Liver (tissue), 9 donors: Measurements from ENCODE around the gene PHF12. TPM values are rescaled to one million over a fixed set of nuclear protein-coding genes. Genes with fewer than 3 reads are reported as not detected.

ENCODE experiments used
- DNase-seq: peaks from one replicate; pipeline ENCODE4 v3.0.0-alpha.2; 2017; ENCODE audit warnings: low spot score
- H3K27ac ChIP-seq, 2 donors: one replicate each; pipeline ENCODE4 v1.7.0; 2013; ENCODE audit warnings: inconsistent platforms in 2 of 2, low read length in 2 of 2, control low read depth in 1 of 2, low read depth in 1 of 2, mild to moderate bottlenecking in 1 of 2
- H3K27me3 ChIP-seq, 4 donors: one replicate each; pipeline versions ENCODE4 v1.6.1 to v1.7.0; 2013; ENCODE audit warnings: low read length in 3 of 4, inconsistent platforms in 1 of 4, mild to moderate bottlenecking in 1 of 4, moderate library complexity in 1 of 4; ENCODE audit not compliant: control insufficient read depth in 4 of 4, insufficient read depth in 4 of 4
- H3K36me3 ChIP-seq, 4 donors: one replicate each; pipeline versions ENCODE4 v1.6.1 to v1.7.0; 2013; ENCODE audit warnings: low read length in 3 of 4, mild to moderate bottlenecking in 3 of 4, low read depth in 1 of 4, moderate library complexity in 1 of 4; ENCODE audit not compliant: control insufficient read depth in 4 of 4, insufficient read depth in 3 of 4
- H3K4me1 ChIP-seq, 4 donors: one replicate each; pipeline versions ENCODE4 v1.6.1 to v1.7.0; 2013; ENCODE audit warnings: low read length in 3 of 4, mild to moderate bottlenecking in 3 of 4, moderate library complexity in 1 of 4; ENCODE audit not compliant: control insufficient read depth in 4 of 4, insufficient read depth in 4 of 4
- H3K4me3 ChIP-seq, 3 donors: one replicate each; pipeline versions ENCODE4 v1.6.1 to v1.7.0; 2013; ENCODE audit warnings: low read length in 3 of 3, control low read depth in 1 of 3, low read depth in 1 of 3, mild to moderate bottlenecking in 1 of 3
- H3K9ac ChIP-seq, 2 donors: one replicate each; pipeline ENCODE4 v1.7.0; 2013; ENCODE audit warnings: low read length in 2 of 2, mild to moderate bottlenecking in 2 of 2, moderate library complexity in 2 of 2, control low read depth in 1 of 2, low read depth in 1 of 2
- H3K9me3 ChIP-seq, 4 donors: one replicate each; pipeline versions ENCODE4 v1.6.1 to v1.7.0; 2013; ENCODE audit warnings: low read length in 3 of 4; ENCODE audit not compliant: control insufficient read depth in 4 of 4
- EGR1 ChIP-seq, 2 donors: IDR thresholded peaks; 2 replicates each; pipeline ENCODE4 v1.6.1; 2016 to 2018; ENCODE audit warnings: antibody characterized with exemption in 2 of 2, low read depth in 2 of 2
- FOXA2 ChIP-seq: IDR thresholded peaks from 2 replicates; pipeline ENCODE4 v1.6.1; 2016; ENCODE audit warnings: antibody characterized with exemption
- GABPA ChIP-seq, 2 donors: IDR thresholded peaks in 1 of 2; conservative IDR thresholded peaks in 1 of 2; 2 replicates each; pipeline ENCODE4 v1.6.1; 2016; ENCODE audit warnings: antibody characterized with exemption in 2 of 2, mild to moderate bottlenecking in 1 of 2, moderate library complexity in 1 of 2
- HNF4A ChIP-seq, 2 donors: conservative IDR thresholded peaks; 2 replicates each; pipeline ENCODE4 v1.6.1; 2016; ENCODE audit warnings: antibody characterized with exemption in 2 of 2, mild to moderate bottlenecking in 2 of 2
- HNF4G ChIP-seq: IDR thresholded peaks from 2 replicates; pipeline ENCODE4 v1.6.1; 2016; ENCODE audit warnings: antibody characterized with exemption
- JUND ChIP-seq, 2 donors: IDR thresholded peaks; 2 replicates each; pipeline ENCODE4 v1.6.1; 2016; ENCODE audit warnings: antibody characterized with exemption in 2 of 2
- NR2F2 ChIP-seq: IDR thresholded peaks from 2 replicates; pipeline ENCODE4 v1.6.1; 2016; ENCODE audit warnings: antibody characterized with exemption
- RAD21 ChIP-seq, 2 donors: IDR thresholded peaks; 2 replicates each; pipeline ENCODE4 v1.6.1; 2016; ENCODE audit warnings: antibody characterized with exemption in 2 of 2, mild to moderate bottlenecking in 2 of 2
- RXRA ChIP-seq, 2 donors: IDR thresholded peaks; 2 replicates each; pipeline ENCODE4 v1.6.1; 2017 to 2018; ENCODE audit warnings: antibody characterized with exemption in 2 of 2, mild to moderate bottlenecking in 1 of 2
- SP1 ChIP-seq: IDR thresholded peaks from 2 replicates; pipeline ENCODE4 v1.6.1; 2018; ENCODE audit warnings: antibody characterized with exemption, mild to moderate bottlenecking
- TAF1 ChIP-seq: conservative IDR thresholded peaks from 2 replicates; pipeline ENCODE4 v1.6.1; 2016; ENCODE audit warnings: antibody characterized with exemption, mild to moderate bottlenecking
- YY1 ChIP-seq: IDR thresholded peaks from 2 replicates; pipeline ENCODE4 v1.6.1; 2016; ENCODE audit warnings: antibody characterized with exemption, mild to moderate bottlenecking
- WGBS: extraction: QIAGEN DNeasy Blood & Tissue Kit; methylation state at CpG from one replicate; pipeline ENCODE4 v1.1.7; 2013; 5-methylcytosine and 5-hydroxymethylcytosine counted together
- polyA plus RNA-seq, 2 donors: library from polyadenylated mRNA; stranded (reverse) in 1 of 2; unstranded in 1 of 2; fragments of 200-250 nt in 1 of 2; fragments of >200 nt in 1 of 2; fragmentation: Nextera tagmentation in 1 of 2; extraction: Ambion mirVana in 1 of 2; gene quantifications; one replicate each; pipeline versions ENCODE4 v1.2.1 to v1.2.3, GENCODE V29; 2013 to 2015
- total RNA-seq, 2 donors: library from RNA; depleted of rRNA; stranded (reverse); fragments of >200 nt; gene quantifications; one replicate each; pipeline ENCODE4 v1.2.3, GENCODE V29; 2014
- TF ChIP-seq, protein P1 (sequence below): IDR thresholded peaks from 2 replicates; pipeline ENCODE4 v1.6.1; 2016; ENCODE audit warnings: antibody characterized with exemption, mild to moderate bottlenecking
- TF ChIP-seq, protein P2 (sequence below): IDR thresholded peaks from 2 replicates; pipeline ENCODE4 v1.6.1; 2016; ENCODE audit warnings: antibody characterized with exemption
- TF ChIP-seq, protein P3 (sequence below): IDR thresholded peaks from 2 replicates; pipeline ENCODE4 v1.6.1; 2016; ENCODE audit warnings: antibody characterized with exemption
- TF ChIP-seq, protein P4 (sequence below): IDR thresholded peaks from 2 replicates; pipeline ENCODE4 v1.6.1; 2016; ENCODE audit warnings: antibody characterized with exemption
- donor health status: healthy.
- donor health status: healthy.
- donor health status: healthy.
- donor health status: healthy.
- donor health status: healthy.

Gene PHF12
- total and polyA plus RNA-seq, 4 donors: 4.3 to 21.3 (median 11.7) TPM

- H3K27ac ChIP-seq: no peak overlapping the region
- peaks cover 2 to 11% (median 8%) of the 10 kb centered on the region in 4 donors for H3K4me1 ChIP-seq
- TF ChIP-seq, protein P1, sequence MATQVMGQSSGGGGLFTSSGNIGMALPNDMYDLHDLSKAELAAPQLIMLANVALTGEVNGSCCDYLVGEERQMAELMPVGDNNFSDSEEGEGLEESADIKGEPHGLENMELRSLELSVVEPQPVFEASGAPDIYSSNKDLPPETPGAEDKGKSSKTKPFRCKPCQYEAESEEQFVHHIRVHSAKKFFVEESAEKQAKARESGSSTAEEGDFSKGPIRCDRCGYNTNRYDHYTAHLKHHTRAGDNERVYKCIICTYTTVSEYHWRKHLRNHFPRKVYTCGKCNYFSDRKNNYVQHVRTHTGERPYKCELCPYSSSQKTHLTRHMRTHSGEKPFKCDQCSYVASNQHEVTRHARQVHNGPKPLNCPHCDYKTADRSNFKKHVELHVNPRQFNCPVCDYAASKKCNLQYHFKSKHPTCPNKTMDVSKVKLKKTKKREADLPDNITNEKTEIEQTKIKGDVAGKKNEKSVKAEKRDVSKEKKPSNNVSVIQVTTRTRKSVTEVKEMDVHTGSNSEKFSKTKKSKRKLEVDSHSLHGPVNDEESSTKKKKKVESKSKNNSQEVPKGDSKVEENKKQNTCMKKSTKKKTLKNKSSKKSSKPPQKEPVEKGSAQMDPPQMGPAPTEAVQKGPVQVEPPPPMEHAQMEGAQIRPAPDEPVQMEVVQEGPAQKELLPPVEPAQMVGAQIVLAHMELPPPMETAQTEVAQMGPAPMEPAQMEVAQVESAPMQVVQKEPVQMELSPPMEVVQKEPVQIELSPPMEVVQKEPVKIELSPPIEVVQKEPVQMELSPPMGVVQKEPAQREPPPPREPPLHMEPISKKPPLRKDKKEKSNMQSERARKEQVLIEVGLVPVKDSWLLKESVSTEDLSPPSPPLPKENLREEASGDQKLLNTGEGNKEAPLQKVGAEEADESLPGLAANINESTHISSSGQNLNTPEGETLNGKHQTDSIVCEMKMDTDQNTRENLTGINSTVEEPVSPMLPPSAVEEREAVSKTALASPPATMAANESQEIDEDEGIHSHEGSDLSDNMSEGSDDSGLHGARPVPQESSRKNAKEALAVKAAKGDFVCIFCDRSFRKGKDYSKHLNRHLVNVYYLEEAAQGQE: no peak
- TF ChIP-seq JUND (IDR thresholded peaks at IDR 0.05): no peak
- TF ChIP-seq FOXA2: no peak
- TF ChIP-seq GABPA (IDR thresholded peaks at IDR 0.05 in 1 of 2, conservative IDR thresholded peaks at IDR 0.05 in 1 of 2): no peak
- TF ChIP-seq YY1: no peak
- no peak for TF ChIP-seq HNF4A (conservative IDR thresholded peaks at IDR 0.05)
- no peak for TF ChIP-seq NR2F2
- no peak for TF ChIP-seq RXRA (IDR thresholded peaks at IDR 0.05)
- TF ChIP-seq, protein P2, sequence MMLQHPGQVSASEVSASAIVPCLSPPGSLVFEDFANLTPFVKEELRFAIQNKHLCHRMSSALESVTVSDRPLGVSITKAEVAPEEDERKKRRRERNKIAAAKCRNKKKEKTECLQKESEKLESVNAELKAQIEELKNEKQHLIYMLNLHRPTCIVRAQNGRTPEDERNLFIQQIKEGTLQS: no peak
- TF ChIP-seq, protein P3, sequence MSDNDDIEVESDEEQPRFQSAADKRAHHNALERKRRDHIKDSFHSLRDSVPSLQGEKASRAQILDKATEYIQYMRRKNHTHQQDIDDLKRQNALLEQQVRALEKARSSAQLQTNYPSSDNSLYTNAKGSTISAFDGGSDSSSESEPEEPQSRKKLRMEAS: no peak
- TF ChIP-seq SP1: no peak
- TF ChIP-seq TAF1: no peak
- no peaks in the 10 kb centered on the region for H3K27me3 ChIP-seq
- no peaks in the 10 kb centered on the region for H3K9me3 ChIP-seq
- no peak overlapping the region for H3K4me3 ChIP-seq
- no peak for DNase-seq
- no peak overlapping the region for H3K9ac ChIP-seq
- H3K36me3 ChIP-seq: no peaks in the 10 kb centered on the region
- 92% methylated on average over 15 of the region's 15 CpGs for WGBS
Observed at GRCh38 chr17:28986714-28987655, 35.7 kb upstream of the PHF12 start.

- Histone ChIP-seq H3K9me3 (no peaks in the 10 kb centered on the region), H3K36me3 (no peaks in the 10 kb centered on the region), H3K27me3 (no peaks in the 10 kb centered on the region), H3K4me3 (no peak overlapping the region), H3K9ac (no peak overlapping the region), H3K27ac (no peak overlapping the region), H3K4me1 (peaks cover 0 to 5% (median 2%) of the 10 kb centered on the region in 4 donors)
- TF ChIP-seq, protein P2: no peak
- no peak for TF ChIP-seq SP1
- TF ChIP-seq, protein P4, sequence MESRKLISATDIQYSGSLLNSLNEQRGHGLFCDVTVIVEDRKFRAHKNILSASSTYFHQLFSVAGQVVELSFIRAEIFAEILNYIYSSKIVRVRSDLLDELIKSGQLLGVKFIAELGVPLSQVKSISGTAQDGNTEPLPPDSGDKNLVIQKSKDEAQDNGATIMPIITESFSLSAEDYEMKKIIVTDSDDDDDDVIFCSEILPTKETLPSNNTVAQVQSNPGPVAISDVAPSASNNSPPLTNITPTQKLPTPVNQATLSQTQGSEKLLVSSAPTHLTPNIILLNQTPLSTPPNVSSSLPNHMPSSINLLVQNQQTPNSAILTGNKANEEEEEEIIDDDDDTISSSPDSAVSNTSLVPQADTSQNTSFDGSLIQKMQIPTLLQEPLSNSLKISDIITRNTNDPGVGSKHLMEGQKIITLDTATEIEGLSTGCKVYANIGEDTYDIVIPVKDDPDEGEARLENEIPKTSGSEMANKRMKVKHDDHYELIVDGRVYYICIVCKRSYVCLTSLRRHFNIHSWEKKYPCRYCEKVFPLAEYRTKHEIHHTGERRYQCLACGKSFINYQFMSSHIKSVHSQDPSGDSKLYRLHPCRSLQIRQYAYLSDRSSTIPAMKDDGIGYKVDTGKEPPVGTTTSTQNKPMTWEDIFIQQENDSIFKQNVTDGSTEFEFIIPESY: no peak
- no peak for TF ChIP-seq RXRA (IDR thresholded peaks at IDR 0.05)
- TF ChIP-seq RAD21 (IDR thresholded peaks at IDR 0.05): no peak
- no peak for TF ChIP-seq JUND (IDR thresholded peaks at IDR 0.05)
- TF ChIP-seq, protein P1: no peak
- TF ChIP-seq TAF1: no peak
- TF ChIP-seq EGR1 (IDR thresholded peaks at IDR 0.05; ENCODE audit: low read depth in 2 of 2): no peak
- no peak for TF ChIP-seq NR2F2
- TF ChIP-seq FOXA2: no peak
- TF ChIP-seq, protein P3: no peak
- TF ChIP-seq HNF4G: no peak
- no peak for DNase-seq
- 61% methylated on average over 36 of the region's 36 CpGs for WGBS
Observed at GRCh38 chr17:28985950-28986713, 34.8 kb upstream of the PHF12 start.
